Cardiac septum (tissue), 1 donor: ENCODE results near the gene APOBR. TPM values are rescaled to one million over a fixed set of nuclear protein-coding genes. Genes with fewer than 3 reads are reported as not detected.
"Not testable (repeated sequence)": the region's sequence is repeated elsewhere in the genome, so short reads cannot be mapped to it uniquely, and the experiment has no call there.

Experiments used
- DNase-seq: peaks from one replicate; pipeline ENCODE4 v3.0.0-alpha.2; 2020; ENCODE audit warnings: low spot score
- intact Hi-C: fragments of 100-400 bp; cut with DNase I; formaldehyde crosslinking; loops from one replicate; pipeline ENCODE4 v1.14.0; 2022
- total RNA-seq: library from RNA; stranded (reverse); fragmentation: NEBNext Ultra II Directional; extraction: Animal tissue kit (Norgen Biotek cat#: 25700); gene quantifications from one replicate; pipeline ENCODE4 v1.2.1, GENCODE V29; 2021
- donor health status: DM: no; HTN: no; CAD: no.

The APOBR gene
- total RNA-seq, 1 donor from 2014 or later = 0.51 TPM

DNA sequence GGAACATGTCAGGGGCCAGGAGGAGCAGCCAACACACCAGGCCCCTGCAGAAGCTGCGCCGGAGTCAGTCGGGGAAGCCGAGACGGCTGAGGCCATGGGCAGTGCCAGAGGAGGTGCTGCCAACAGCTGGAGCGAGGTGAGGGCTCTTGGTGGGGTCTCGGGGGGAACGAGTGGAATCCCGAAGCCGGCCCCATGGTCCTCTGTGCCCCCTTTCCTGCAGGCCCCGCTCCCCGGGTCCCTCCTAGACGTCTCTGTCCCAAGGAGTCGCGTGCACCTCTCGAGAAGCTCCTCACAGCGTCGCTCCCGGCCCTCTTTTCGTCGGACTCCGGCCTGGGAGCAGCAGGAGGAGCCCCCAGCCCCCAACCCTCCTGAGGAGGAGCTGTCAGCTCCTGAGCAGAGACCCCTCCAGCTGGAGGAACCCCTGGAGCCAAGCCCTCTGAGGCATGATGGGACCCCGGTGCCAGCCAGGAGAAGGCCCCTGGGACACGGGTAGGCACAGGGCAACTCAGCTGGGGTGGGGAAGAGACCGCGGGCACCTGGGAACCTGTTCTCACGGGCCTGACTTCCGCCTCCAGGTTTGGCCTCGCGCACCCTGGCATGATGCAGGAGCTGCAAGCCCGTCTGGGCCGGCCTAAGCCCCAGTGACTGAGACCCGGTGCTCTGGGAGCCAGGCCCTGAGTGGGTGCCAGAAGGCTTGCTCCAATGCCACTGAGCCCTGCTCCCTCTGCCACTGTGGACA lies 3.6 kb downstream of the APOBR start:
- intact Hi-C loops = loop anchor here (10.0 kb wide), 1 partner anchor 447 kb away; no protein-coding TSS in a partner anchor
- DNase-seq = no peak

DNA sequence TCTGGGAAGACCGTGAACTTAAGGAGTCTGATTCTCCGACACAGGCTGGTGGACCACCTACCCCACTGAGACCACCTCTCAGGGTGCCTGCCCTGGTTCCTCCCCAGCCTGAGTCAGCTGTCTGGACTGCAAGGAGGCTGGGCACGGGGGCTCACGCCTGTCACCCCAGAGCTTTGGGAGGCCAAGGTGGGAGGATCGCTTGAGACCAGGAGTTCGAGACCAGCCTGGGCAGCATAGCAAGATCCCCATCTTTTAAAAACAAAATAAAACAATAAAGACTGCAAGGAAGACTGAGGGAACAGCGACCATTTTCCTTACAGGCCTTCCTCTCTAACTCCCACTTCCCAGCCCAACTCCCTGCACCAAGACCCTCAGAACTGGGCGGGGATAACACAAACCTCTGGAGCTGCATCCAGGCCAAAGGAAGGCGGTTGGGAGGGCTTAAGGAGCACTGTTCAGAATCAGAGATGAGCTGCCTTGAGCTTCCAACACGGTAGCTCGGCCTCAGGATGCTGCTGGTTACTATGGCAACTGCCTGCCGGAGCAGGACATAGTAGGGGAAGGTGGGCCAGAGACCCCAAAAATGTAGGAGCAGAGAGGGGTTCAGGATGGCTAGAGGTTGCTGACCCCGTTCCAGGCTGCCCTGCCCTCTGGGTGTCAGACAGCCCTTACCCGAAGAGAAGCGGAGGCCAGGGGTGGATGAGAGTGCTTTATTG lies 4.4 kb downstream of the APOBR start:
- no peak for DNase-seq
- intact Hi-C loops = loop anchor here (10.0 kb wide), 1 partner anchor 446 kb away; no protein-coding TSS in a partner anchor

DNA sequence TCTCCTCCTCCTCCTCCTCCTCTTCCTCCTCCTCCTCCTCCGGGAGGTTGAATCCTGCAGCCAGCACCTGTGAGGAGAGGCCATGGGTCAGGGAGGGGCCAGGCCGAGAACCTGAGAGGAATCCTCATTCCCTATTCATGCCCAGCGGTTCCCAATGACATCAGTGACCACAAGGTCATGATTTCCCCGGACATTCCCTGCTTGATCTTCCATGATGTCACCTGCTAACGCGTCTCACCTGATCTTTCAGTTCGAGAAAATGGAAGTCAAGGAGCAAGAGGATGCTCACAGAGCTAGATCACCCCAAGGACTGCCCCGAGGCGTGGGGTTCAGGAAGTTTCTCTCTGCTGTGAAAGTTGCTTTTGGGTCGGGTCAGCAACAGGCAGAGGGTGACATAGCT lies 5.4 kb downstream of the APOBR start:
- intact Hi-C loops = loop anchor here (10.0 kb wide), 1 partner anchor 445 kb away; no protein-coding TSS in a partner anchor
- no peak for DNase-seq

DNA sequence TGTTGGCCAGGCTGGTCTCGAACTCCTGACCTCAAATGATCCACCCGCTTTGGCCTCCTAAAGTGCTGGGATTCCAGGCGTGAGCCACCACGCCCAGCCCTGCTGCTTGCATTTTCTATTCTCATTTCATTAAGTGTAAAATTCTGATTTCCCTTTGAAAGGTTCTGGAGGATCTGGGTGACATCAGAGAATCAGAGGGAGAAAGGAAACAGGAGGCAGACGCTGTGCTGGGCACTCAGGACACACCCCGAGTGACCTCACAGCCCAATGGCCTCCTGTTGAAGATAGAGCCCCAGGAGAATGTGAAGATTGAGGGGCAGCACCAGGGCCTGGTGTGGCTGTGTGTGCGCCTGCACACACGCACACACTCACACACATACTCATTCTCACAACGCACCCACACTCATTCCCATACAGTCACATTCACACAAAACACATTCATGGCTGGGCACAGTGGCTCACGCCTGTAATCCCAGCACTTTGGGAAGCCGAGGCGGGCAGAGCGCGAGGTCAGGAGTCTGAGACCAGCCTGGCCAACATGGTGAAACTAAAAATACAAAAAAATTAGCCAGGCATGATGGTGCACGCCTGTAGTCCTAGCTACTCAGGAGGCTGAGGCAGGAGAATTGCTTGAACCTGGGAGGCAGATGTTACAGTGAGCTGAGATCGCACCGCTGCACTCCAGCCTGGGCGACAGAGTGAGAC lies 6.2 kb downstream of the APOBR start:
- DNase-seq, intact Hi-C loops: not testable (repeated sequence)

DNA sequence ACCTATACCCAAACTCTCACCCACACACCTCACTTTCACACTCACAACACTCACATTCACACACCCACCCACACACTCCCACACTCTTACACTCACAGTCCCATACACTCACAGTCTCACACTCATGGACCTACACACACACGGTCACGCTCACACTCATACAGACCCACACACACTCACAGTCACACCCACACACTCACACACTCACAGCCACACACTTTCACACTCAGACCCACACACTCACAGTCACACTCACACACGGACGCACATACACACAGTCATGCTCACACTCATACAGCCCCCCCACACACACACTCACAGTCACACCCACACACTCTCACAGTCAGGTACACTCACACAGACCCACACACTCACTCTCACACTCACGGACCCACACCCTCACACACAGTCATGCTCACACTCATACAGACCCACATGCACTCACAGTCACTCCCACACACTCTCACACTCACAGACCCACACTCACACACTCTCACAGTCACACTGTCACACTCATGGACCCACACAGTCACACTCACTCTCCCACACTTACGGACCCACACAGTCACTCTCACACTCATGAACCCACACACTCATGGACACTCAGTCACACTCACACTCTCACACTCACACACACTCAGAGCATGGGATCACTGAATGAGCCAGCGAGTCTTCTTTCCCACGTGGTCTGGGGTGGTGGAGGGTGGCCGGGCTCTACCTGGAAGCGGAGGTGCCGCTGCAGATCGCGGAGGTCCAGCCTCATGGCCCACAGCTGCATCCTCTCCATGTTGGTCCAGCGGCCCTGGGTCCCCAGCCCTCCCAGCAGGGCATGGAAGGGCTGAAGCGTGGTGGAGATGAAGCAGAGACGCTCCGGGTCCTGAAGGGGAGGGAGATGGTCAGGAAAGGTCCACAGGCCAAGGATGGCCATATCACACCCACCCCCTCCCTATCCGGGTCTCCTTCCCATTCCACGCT lies 7.1 kb downstream of the APOBR start:
- no peak for DNase-seq
- intact Hi-C loops = no loop called here

DNA sequence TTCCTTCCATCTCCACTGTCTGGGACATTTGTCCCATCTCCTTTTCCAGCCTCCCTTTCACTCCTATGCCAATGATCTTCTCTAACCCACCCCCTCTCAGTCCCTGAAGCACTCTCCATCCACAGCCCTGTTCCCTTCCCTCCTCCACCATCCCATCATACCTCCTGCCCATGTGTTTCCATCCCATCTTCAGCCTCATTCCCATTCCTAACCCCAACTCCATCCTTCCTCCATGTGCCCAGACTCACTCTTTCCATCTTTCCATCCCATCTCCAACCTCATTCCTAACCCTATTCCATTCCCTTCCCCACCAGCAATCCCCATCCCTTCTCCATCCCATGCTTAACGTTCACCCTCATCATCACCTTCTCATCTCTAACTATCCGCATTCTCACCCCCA lies 7.8 kb downstream of the APOBR start:
- intact Hi-C loops = no loop called here
- DNase-seq = no peak

DNA sequence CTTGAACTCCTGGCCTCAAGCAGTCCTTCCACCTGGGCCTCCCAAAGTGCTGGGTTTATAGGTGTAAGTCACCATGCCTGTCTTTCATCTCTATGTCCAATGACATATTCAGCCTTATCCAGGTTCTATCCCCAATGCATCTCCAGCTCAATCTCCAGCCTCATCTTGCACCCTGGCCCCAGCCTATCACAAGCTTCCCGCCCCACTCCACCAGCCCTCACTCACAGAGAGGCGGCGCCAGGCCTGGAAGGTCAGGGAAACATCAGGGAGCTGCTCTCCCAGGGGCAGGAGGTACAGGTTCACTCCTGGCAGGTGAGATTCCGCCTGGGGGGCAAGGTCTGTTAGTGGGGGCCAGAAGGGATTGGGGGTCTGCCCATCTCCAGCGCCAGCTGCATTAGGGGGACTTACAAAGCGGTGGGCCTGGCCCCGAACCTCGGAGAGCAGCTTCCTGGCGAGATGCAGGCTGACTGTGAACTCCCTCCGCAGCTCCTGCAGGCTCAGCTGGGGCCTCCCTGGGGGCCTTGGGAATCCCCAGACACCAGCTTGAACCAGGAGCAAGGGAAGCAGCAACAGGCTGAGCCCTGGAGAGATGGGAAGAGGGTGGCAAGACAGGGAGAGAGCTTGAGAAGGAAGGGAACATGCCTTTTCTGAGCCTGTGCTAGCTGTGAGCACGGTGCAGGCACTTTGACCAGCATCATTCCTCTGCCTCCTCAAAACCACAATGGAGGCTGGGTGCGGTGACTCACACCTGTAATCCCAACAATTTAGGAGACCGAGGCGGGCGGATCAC lies 9.2 kb downstream of the APOBR start:
- no peak for DNase-seq

DNA sequence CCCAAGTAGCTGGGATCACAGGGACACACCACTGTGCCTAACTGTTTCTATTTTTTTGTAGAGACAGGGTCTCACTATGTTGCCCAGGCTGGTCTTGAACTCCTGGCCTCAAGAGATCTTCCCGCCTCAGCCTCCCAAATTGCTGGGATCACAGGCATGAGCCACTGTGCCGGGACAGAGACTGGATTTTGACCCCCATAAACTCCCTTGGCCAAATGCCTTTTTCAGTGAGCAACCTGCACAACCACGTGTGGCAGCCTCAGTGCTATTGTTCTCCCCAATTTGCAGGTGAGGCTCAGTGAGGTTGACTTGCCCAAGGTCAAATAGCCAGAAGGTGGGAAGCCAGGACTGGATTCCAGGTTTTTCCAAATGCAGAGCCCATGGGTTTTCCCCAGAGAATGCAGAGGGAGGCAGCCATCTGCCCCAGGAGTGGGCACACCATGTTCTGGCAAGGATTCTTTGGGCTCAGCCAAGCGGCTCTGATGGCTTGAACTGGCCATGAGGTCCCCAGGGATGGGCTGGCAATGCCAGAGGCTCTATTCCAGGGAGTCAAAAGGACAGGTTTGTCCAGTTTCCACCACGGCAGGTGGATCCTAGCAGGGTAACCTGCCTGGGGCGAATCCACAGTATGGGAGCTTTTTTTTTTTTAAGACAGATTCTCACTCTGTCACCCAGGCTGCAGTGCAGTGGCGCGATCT lies 10.4 kb downstream of the APOBR start:
- intact Hi-C loops = no loop called here
- no peak for DNase-seq

More for the DNA sequence above, 9.2 kb downstream of the APOBR start:
- intact Hi-C loops = no loop called here

DNA sequence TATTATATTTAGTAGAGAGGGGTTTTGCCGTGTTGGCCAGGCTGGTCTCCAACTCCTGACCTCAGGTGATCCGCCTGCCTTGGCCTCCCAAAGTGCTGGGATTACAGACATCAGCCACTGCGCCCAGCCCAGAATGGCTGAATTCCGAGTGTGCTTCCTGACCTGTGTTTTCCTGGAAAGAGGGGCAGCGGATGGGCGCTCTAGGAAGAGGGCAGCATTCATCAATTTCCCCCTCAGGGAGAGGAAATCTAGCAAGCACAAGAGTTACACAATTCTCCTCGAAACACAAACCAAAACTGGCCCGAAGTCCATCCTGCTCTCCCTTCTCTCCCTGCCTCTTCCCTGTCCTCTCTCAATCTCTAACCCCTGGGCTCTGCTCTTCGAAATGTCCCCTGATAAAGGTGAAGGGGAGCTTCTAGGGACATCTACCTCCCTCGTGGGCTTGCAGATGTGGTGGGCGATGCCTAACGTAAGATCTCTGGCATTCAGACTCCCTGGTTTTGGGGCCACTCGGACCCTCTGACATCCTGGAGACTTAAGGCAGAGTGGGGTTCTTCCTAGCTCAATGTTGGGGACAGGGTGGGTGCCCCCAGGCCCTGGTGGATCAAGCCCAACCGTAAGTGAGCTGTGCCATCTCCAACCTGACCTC lies 11.2 kb downstream of the APOBR start:
- intact Hi-C loops = no loop called here
- DNase-seq = no peak

DNA sequence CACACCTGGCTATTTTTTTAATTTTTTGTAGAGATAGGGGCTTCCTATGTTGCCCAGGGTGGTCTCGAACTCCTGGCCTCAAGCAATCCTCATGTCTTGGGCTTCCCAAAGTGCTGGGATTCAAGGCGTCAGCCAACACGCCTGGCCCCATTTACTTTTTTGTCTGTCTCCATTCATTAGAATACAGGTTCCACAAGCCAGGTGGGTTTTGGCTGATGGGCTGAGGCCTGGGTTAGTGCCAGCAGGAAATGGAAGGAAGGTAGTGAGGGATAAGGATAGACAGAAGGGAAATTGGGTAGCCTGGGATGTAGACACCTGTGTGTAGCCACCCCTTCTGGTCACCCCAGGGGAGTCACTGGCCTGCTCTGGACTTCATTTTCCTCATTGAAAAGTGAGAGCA lies 16.6 kb downstream of the APOBR start:
- intact Hi-C loops = no loop called here
- DNase-seq = no peak

DNA sequence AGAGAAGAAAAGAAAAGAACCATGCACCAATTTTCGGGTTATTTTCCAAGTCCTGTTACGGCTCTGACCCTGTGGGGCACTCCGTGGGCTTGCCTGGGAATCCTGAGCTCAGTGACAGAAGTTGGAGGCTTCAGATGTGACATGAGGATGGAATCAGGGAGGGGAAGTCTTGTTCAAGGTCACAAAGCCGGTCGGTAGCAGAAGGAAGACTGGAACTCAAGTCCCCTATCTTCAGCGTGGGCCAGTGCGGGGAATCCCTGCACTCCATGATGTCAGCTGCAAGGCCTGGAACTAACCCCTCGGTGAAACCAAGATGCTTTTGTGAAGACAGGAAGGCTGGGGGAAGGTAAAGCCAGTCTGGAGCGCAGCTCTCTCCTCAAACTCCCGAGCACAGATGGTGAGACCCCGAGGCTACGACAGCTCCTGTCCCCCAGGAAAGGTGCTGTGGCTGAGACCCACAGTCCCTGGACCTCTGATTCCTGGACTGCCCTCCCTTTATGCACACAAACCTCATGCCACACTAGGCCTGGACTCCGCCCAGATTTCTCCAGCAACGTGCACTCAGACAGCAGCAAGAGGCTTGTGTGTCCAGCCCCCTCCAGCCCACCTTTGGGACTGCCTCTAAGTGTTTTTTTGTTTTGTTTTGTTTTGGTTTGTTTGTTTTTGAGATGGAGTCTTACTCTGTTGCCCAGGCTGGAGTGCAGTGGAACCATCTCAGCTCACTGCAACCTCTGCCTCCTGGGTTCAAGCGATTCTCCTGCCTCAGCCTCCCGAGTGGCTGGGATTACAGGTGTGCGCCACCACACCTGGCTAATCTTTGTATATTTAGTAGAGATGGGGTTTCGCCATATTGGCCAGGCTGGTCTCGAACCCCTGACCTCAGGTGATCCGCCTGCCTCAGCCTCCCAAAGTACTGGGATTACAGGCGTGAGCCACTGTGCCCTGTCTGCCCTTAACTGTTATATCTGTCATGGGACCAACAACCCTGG lies 17.7 kb downstream of the APOBR start:
- DNase-seq = no peak
- intact Hi-C loops = no loop called here

DNA sequence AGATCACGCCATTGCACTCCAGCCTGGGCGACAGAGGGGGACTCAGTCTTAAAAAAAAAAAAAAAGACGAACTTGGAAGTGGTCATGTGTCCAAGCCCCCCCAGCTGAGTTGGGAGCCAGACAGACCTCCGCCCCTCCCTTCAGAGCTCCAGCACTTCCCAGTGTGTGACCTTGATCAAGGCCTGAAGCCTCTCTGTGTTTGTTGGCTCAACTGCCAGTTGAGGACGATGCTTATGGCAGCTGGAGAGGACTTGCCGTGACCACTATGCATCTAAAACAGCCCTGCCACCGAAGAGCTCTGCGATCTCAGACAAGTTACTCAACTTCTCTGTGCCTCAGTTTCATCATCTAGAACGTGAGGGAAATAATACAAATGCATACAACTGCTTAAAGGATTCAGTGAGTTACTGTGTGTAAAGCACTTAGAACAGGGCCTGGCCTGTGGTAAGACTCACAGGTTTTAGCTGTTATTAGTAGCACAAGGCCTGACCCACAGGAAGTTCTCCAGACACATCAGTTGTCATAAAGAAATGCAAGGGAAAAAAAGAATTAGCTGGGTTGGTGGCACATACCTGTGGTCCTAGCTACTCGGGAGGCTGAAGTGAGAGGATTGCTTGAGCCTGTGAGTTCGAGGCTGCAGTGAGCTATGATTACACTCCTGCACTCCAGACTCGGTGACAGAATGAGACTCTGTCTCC lies 19.2 kb downstream of the APOBR start:
- no peak for DNase-seq
- intact Hi-C loops = no loop called here

DNA sequence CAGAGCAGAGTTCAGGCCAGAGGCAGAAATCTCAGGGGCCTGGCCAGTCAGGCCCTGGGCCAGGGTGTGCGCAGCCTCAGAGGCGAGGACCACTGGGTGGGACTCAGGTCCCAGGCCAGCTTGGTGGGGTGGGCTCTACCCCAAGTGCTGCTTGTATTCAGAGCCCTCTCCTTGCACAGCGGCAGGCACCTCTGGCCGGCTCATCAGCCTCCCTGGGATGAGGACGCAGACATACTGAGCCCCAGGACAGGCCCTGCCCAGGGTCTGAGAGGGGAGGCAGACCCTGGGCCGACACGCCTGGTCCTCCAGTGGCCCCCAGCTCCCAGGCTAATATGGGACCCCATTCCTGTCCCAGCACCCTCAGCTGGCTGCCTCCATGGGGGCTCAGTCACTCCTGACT lies 19.8 kb downstream of the APOBR start:
- intact Hi-C loops = no loop called here
- DNase-seq = no peak

DNA sequence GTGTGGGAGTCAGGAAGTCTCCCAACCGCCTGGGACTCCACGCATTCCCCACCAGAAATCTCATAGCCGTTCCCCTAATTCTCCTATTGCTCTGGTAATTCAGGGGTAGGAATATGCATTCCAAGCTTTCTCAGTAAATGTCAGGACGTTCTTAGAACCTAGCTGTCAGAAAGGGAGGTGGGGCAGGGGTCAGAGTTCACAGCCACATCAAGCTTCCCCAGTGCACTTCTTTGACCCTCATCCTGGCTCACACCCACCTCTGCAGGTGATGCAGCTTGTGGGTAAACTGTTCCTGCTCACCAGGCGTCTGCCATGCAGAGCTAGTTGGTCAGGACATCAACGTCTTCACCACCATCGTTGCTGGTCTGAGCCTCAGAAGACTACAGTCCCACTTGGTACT lies 26.2 kb downstream of the APOBR start:
- intact Hi-C loops = no loop called here
- DNase-seq = no peak

DNA sequence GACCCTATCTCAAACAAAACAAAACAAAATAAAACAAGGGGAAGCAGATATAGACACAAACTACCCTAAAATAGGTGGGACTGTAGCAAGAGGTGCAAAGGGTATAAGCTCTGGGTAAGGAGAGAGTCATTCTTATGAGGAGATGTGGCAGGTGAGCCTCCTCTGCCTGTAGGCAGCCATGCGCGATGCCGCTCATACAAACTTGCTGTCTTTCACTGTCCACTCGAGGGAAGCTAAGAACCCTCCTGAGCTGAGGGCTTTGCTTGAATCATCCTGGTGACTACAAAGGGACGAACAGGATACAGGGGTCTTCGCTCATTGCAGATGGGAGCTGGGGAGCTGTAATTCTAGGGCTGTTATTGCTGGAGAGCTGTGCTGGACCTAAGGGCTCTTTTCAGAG lies 27.0 kb downstream of the APOBR start:
- intact Hi-C loops = no loop called here
- DNase-seq = no peak

DNA sequence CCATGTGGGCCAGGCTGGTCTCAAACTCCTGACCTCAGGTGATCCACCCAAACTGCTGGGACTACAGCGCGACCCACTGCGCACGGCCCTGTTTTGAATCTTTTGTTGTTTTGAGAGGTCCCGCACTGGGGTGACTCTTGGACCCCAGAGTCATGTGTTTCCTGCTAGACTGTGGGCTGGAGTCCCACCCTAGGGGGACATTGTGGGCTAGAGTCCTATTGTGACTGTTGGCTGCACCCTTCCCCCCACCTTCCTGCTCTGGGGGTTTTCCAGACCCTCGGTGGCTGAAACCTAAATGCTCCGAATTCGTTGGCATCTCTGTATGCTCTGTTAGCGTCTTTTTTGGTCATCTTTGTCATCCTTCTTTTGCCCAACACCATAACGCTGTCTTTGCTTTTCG lies 28.3 kb downstream of the APOBR start:
- intact Hi-C loops = no loop called here
- no peak for DNase-seq
